Measurements from ENCODE around the gene ARHGAP24. TPM values are rescaled to one million over a fixed set of nuclear protein-coding genes. Genes with fewer than 3 reads are reported as not detected.
"Not testable (repeated sequence)": the region's sequence is repeated elsewhere in the genome, so short reads cannot be mapped to it uniquely, and the experiment has no call there.

Gene ARHGAP24
- total RNA-seq, 1 donor from 2014 or later = 11.1 TPM

DNA sequence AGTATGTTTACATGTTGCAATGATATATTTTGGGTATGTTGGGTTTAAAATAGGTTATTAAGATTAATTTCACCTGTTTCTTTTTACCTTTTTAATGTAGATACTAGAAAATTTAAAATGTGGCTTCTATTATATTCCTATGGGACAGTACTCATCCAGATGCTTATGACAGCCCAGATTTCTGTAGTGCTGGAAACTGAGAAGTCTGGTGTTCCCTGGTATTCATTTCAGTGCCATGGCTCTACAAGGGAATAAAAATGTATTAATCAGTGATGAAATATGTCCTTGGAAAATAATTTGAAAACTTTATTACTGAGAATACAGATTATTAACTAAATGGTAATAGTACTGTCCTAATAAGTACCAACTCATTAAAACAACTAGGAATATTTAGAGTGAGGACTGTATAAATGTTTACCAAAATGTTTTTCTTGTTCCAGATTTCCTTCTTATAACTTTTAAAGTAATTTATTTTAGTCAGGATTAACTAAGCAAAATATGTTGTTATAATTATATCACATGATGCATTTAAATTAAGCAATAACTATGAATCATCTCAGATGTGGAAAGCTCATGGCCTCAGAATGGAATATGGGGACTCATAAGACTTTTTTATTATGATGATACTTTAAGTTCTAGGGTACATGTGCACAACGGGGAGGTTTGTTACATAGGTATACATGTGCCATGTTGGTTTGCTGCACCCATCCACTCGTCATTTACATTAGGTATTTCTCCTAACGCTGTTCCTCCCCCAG lies 25.3 kb downstream of the ARHGAP24 start:
- no peaks in the 10 kb centered on the region for H3K36me3 ChIP-seq (ENCODE audit: control insufficient read depth, insufficient read depth, low read length)
- DNase-seq (ENCODE audit: low read depth) (peak; percentile 78), FAIRE-seq (no peak)
- no peak overlapping the region for H3K4me3 ChIP-seq (ENCODE audit: low read depth, low read length)
- no peak for TF ChIP-seq CTCF (IDR thresholded peaks at IDR 0.05; ENCODE audit: insufficient read depth, low read length, severe bottlenecking)
- H3K27me3 ChIP-seq (ENCODE audit: control insufficient read depth, insufficient read depth, low read length) = no peaks in the 10 kb centered on the region

DNA sequence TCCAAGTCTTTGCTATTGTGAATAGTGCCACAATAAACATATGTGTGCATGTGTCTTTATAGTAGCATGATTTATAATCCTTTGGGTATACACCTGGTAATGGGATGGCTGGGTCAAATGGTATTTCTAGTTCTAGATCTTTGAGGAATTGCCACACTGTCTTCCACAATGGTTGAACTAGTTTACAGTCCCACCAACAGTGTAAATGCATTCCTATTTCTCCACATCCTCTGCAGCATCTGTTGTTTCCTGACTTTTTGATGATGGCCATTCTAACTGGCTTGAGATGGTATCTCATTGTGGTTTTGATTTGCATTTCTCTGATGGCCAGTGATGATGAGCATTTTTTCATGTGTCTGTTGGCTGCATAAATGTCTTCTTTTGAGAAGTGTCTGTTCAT lies 26.2 kb downstream of the ARHGAP24 start:
- H3K27me3 ChIP-seq (ENCODE audit: control insufficient read depth, insufficient read depth, low read length); H3K4me3 ChIP-seq (ENCODE audit: low read depth, low read length); DNase-seq (ENCODE audit: low read depth); FAIRE-seq; H3K36me3 ChIP-seq (ENCODE audit: control insufficient read depth, insufficient read depth, low read length): not testable (repeated sequence)

GRCh38 chr4:85508654-85509053 lies 33.7 kb downstream of the ARHGAP24 start:
- no peak for TF ChIP-seq CTCF (IDR thresholded peaks at IDR 0.05; ENCODE audit: insufficient read depth, low read length, severe bottlenecking)
- Histone ChIP-seq H3K36me3 (ENCODE audit: control insufficient read depth, insufficient read depth, low read length) (no peaks in the 10 kb centered on the region), H3K4me3 (ENCODE audit: low read depth, low read length) (no peak overlapping the region), H3K27me3 (ENCODE audit: control insufficient read depth, insufficient read depth, low read length) (no peaks in the 10 kb centered on the region)
- FAIRE-seq (no peak), DNase-seq (ENCODE audit: low read depth) (no peak)

GRCh38 chr4:85509882-85510631 lies 35.1 kb downstream of the ARHGAP24 start:
- H3K27me3 ChIP-seq (ENCODE audit: control insufficient read depth, insufficient read depth, low read length) = no peaks in the 10 kb centered on the region
- no peaks in the 10 kb centered on the region for H3K36me3 ChIP-seq (ENCODE audit: control insufficient read depth, insufficient read depth, low read length)
- H3K4me3 ChIP-seq (ENCODE audit: low read depth, low read length) = no peak overlapping the region
- DNase-seq (ENCODE audit: low read depth) = no peak
- FAIRE-seq = no peak
- TF ChIP-seq CTCF (IDR thresholded peaks at IDR 0.05; ENCODE audit: insufficient read depth, low read length, severe bottlenecking) = no peak

DNA sequence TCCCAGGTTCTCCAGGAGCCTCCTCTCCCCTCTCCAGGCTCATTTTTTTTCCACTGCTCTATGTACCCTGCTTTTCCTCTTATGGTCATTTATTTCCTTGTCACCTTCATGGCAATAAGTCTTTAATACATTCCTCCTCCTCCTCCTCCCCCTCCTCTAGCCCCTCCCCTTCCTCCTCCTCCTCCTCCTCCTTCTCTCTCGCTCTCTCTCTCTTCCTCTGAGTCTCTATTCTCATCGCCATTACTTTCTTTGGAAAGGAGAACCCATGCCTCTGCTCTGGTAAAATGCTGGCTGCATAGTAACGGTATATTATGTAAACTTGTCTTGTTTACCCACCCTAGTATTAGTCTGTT lies 35.7 kb downstream of the ARHGAP24 start:
- Histone ChIP-seq H3K36me3 (ENCODE audit: control insufficient read depth, insufficient read depth, low read length) (no peaks in the 10 kb centered on the region), H3K4me3 (ENCODE audit: low read depth, low read length) (no peak overlapping the region), H3K27me3 (ENCODE audit: control insufficient read depth, insufficient read depth, low read length) (no peaks in the 10 kb centered on the region)
- FAIRE-seq = no peak
- no peak for DNase-seq (ENCODE audit: low read depth)
- no peak for TF ChIP-seq CTCF (IDR thresholded peaks at IDR 0.05; ENCODE audit: insufficient read depth, low read length, severe bottlenecking)

- H3K4me3 ChIP-seq (ENCODE audit: low read depth, low read length) = no peak overlapping the region
- no peaks in the 10 kb centered on the region for H3K36me3 ChIP-seq (ENCODE audit: control insufficient read depth, insufficient read depth, low read length)
- FAIRE-seq = no peak
- H3K27me3 ChIP-seq (ENCODE audit: control insufficient read depth, insufficient read depth, low read length) = no peaks in the 10 kb centered on the region
- DNase-seq (ENCODE audit: low read depth) = no peak
- TF ChIP-seq CTCF (IDR thresholded peaks at IDR 0.05; ENCODE audit: insufficient read depth, low read length, severe bottlenecking) = no peak
Measured at GRCh38 chr4:85512446-85513205, 37.7 kb downstream of the ARHGAP24 start.

Data from bronchial epithelial cell (primary cell).